Right kidney (tissue), 9 donors: ENCODE measurements around the gene ATRX.
"Not testable (repeated sequence)": the region's sequence is repeated elsewhere in the genome, so short reads cannot be mapped to it uniquely, and the experiment has no call there.

Experiments
- DNase-seq: peaks from one replicate; pipeline ENCODE4 v3.0.0-alpha.2; 2016
- long read RNA-seq, 8 donors: transcript quantifications; one replicate each; lab custom pipeline, GENCODE V29; 2026

The ATRX gene, protein sequence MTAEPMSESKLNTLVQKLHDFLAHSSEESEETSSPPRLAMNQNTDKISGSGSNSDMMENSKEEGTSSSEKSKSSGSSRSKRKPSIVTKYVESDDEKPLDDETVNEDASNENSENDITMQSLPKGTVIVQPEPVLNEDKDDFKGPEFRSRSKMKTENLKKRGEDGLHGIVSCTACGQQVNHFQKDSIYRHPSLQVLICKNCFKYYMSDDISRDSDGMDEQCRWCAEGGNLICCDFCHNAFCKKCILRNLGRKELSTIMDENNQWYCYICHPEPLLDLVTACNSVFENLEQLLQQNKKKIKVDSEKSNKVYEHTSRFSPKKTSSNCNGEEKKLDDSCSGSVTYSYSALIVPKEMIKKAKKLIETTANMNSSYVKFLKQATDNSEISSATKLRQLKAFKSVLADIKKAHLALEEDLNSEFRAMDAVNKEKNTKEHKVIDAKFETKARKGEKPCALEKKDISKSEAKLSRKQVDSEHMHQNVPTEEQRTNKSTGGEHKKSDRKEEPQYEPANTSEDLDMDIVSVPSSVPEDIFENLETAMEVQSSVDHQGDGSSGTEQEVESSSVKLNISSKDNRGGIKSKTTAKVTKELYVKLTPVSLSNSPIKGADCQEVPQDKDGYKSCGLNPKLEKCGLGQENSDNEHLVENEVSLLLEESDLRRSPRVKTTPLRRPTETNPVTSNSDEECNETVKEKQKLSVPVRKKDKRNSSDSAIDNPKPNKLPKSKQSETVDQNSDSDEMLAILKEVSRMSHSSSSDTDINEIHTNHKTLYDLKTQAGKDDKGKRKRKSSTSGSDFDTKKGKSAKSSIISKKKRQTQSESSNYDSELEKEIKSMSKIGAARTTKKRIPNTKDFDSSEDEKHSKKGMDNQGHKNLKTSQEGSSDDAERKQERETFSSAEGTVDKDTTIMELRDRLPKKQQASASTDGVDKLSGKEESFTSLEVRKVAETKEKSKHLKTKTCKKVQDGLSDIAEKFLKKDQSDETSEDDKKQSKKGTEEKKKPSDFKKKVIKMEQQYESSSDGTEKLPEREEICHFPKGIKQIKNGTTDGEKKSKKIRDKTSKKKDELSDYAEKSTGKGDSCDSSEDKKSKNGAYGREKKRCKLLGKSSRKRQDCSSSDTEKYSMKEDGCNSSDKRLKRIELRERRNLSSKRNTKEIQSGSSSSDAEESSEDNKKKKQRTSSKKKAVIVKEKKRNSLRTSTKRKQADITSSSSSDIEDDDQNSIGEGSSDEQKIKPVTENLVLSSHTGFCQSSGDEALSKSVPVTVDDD (N-terminal part only)
- long read RNA-seq, donor 1, transcript ATRX-207 (2 exons, 2,967 nt) = major isoform, 5 of 19 reads
- long read RNA-seq, donor 1, partial matches to known transcripts = 14 of 19 reads
- long read RNA-seq, donor 1, other reads (novel, unspliced or antisense) = 0 of 19 reads
- long read RNA-seq, donor 2, partial matches to known transcripts = 0 of 3 reads
- long read RNA-seq, donor 2, other reads (novel, unspliced or antisense) = 0 of 3 reads
- long read RNA-seq, donor 3, transcript ATRX-207 (2 exons, 2,967 nt) = major isoform, 6 of 22 reads
- long read RNA-seq, donor 3, partial matches to known transcripts = 13 of 22 reads
- long read RNA-seq, donor 3, other reads (novel, unspliced or antisense) = 0 of 22 reads
- long read RNA-seq, donor 4, transcript ATRX-207 (2 exons, 2,967 nt) = major isoform, 9 of 81 reads
- long read RNA-seq, donor 4, partial matches to known transcripts = 68 of 81 reads
- long read RNA-seq, donor 4, other reads (novel, unspliced or antisense) = 0 of 81 reads
- long read RNA-seq, donor 5, partial matches to known transcripts = 44 of 50 reads
- long read RNA-seq, donor 5, other reads (novel, unspliced or antisense) = 0 of 50 reads
- long read RNA-seq, donor 6, partial matches to known transcripts = 41 of 47 reads
- long read RNA-seq, donor 6, other reads (novel, unspliced or antisense) = 0 of 47 reads
- long read RNA-seq, donor 7, transcript ATRX-207 (2 exons, 2,967 nt) = major isoform, 12 of 96 reads
- long read RNA-seq, donor 7, partial matches to known transcripts = 82 of 96 reads
- long read RNA-seq, donor 7, other reads (novel, unspliced or antisense) = 0 of 96 reads
- long read RNA-seq, donor 8, transcript ATRX-207 (2 exons, 2,967 nt) = major isoform, 13 of 70 reads
- long read RNA-seq, donor 8, partial matches to known transcripts = 56 of 70 reads
- long read RNA-seq, donor 8, other reads (novel, unspliced or antisense) = 0 of 70 reads

GRCh38 chrX:77785486-77786364 lies at the start of gene ATRX:
Gene ATRX (minus strand): TSS chrX:77786216. CDS start chrX:77786001, 215 bp downstream.
- DNase-seq = peak; percentile 89

DNA sequence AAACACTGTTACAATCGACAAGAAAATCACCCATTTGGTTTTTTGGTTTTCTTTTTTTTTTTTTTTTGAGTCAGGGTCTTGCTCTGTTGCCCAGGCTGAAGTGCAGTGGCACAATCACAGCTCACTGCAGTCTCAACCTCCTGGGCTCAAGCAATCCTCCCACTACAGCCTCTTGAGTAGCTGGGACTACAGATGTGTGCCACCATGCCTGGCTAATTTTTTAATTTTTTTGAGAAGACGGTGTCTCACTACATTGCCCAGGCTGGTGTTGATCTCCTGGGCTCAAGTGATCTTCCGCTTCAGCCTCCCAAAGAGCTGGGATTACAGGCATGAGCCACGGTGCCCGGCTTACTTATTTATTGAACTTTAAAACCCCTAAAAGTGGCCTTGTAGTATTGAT lies 45.5 kb upstream of the ATRX start:
- not testable (repeated sequence) for DNase-seq

DNA sequence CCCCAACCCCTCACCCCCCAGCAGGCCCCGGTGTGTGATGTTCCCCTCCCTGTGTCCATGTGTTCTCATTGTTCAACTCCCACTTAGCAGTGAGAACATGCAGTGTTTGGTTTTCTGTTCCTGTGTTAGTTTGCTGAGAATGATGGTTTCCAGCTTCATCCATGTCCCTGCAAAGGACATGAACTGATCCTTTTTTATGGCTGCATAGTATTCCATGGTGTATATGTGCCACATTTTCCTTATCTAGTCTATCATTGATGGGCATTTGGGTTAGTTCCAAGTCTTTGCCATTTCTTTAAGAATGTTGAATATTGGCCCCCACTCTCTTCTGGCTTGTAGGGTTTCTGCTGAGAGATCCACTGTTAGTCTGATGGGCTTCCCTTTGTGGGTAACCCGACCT lies 36.0 kb upstream of the ATRX start:
- DNase-seq = not testable (repeated sequence)

GRCh38 chrX:77820091-77820727 lies 34.2 kb upstream of the ATRX start:
- DNase-seq = no peak

DNA sequence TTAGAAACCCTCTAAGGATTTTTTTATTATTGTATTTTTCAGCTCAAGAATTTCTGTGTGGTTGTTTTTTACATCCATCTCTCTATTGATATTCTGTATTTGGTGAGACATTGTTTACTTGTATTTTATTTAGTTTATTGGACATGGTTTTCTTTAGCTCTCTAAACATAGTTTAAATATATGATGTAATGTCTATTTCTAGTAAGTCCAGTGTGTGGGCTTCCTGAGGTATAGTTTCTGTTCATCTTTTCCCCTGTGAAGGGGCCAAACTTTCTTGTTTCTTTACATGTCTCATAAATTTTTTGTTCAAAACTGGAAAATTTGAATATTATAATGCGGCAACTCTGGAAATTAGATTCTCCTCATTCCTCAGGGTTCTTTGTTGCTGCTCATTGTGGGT lies 28.2 kb upstream of the ATRX start:
- no peak for DNase-seq

- DNase-seq = no peak
Measured at GRCh38 chrX:77802201-77802600, 16.2 kb upstream of the ATRX start.

GRCh38 chrX:77795124-77795523 lies 9.1 kb upstream of the ATRX start:
- DNase-seq = no peak

DNA sequence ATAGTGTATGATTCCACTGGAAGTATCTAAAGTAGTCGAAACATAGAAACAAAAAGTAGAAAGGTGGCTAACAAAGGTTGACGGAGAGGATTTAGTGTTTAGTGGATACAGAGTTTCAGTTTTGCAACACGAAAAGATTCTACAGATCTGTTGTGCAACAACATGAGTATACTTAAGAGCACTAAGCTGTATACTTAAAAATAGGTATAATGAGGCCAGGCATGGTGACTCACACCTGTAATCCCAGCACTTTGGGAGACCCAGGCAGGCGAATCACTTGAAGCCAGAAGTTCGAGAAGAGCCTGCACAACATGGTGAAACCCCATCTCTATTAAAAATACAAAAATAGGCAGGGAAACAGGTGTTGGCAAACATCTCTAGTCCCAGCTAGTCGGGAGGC lies 7.9 kb upstream of the ATRX start:
- no peak for DNase-seq

DNA sequence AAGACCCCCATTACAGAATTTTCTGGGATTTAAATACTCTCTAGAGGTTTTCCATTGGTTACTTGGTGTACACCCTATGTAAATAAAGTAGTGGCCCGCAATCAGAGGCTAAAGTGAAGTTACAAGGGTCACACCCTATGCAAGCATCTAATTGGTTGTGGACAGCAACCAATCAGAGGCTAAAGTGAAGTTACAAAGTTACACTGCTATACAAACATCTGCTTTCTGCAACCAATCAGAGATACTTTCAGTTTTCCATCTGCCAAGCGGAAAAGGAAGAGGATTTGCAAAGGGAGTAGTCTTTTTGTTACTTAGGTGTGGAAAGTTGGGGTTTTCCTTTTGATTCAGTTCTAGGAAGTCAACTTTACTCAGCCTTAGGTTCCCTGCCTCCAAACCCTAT lies 2.0 kb upstream of the ATRX start:
- DNase-seq = no peak

GRCh38 chrX:77786365-77786680 lies 307 bp upstream of the ATRX start:
- DNase-seq = no peak

GRCh38 chrX:77779695-77780094 lies 6.3 kb downstream of the ATRX start:
- no peak for DNase-seq

- DNase-seq = no peak
Measured at GRCh38 chrX:77776659-77777058, 9.4 kb downstream of the ATRX start.

DNA sequence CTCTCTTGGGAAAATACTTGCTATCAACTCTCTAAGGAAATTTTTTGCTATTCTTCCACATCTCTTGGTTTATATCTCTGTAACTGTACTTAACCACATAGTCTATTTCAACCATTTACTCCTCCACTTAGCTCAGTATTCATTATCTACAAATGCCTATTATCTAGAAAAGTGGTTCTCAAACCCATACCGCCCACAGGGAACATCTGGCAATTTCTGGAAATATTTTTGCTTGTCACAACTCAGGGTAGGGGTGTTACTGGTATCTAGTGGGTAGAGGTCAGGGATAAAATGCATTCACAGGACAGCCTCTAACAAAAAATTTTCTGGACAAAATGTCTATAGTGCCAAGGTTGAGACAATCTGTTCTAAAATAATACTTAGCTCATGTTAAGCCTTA lies 14.4 kb downstream of the ATRX start:
- DNase-seq = no peak

GRCh38 chrX:77768787-77769186 lies 17.2 kb downstream of the ATRX start:
- DNase-seq = no peak

DNA sequence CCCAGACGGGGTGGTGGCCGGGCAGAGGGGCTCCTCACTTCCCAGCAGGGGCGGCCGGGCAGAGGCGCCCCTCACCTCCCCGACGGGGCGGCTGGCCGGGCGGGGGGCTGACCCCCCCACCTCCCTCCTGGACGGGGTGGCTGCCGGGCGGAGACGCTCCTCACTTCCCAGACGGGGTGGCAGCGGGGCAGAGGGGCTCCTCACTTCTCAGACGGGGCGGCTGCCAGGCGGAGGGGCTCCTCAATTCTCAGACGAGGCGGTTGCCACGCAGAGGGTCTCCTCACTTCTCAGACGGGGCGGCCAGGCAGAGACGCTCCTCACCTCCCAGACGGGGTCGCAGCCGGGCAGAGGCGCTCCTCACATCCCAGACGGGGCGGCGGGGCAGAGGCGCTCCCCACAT lies 19.8 kb downstream of the ATRX start:
- not testable (repeated sequence) for DNase-seq

DNA sequence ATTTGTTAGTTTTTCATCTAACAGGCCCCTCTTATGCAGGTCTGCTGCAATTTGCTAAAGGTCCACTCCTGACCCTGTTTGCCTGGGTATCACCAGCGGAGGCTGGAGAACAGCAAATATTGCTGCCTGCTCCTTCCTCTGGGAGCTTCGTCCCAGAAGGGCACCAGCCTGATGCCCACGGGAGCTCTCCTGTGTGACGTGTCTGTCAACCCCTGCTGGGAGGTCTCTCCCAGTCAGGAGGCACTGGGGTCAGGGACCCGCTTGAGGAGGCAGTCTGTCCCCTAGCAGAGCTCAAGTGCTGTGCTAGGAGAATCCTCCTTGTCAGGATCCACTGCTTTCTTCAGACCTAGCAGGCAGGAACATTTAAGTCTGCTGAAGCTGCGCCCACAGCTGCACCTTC lies 30.5 kb downstream of the ATRX start:
- DNase-seq = no peak

- DNase-seq = not testable (repeated sequence)
Measured at GRCh38 chrX:77753942-77754341, 32.1 kb downstream of the ATRX start.

DNA sequence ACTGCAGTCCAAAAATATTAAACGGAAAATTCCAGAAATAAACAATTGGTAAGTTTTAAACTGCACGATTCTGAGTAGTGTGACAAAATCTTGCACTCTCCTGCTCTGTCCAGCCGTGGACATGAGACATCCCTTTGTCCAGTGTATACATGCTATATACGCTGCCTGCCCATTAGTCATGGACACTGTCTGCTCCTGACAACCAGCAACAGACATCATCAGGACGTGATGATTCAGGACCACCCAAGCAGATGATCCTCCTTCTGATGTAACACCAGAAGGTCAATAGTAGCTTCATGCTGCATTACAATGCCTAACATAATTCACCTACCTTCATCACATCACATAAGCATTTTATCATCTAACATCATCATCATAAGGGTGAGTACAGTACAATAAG lies 36.3 kb downstream of the ATRX start:
- DNase-seq = no peak

GRCh38 chrX:77743720-77744119 lies 42.3 kb downstream of the ATRX start:
- DNase-seq = no peak
